GM21515 (cell line): Measurements from ENCODE around the gene NHS.
"Not testable (repeated sequence)": the region's sequence is repeated elsewhere in the genome, so short reads cannot be mapped to it uniquely, and the experiment has no call there.

ENCODE experiments used
- ATAC-seq: cut with Tn5 transposase; IDR thresholded peaks from one replicate; pipeline ENCODE4 v1.9.1; 2021; ENCODE audit not compliant: unreplicated experiment

The NHS gene

GRCh38 chrX:17544821-17545220 lies 169.8 kb downstream of the NHS start:
- no peak for ATAC-seq

GRCh38 chrX:17546356-17546755 lies 171.4 kb downstream of the NHS start:
- no peak for ATAC-seq

- peak; percentile 61 for ATAC-seq
Observed at GRCh38 chrX:17547658-17548057, 172.7 kb downstream of the NHS start.

GRCh38 chrX:17549107-17549651 lies 174.2 kb downstream of the NHS start:
- no peak for ATAC-seq

GRCh38 chrX:17550011-17550410 lies 175.0 kb downstream of the NHS start:
- no peak for ATAC-seq

GRCh38 chrX:17552044-17552650 lies 177.1 kb downstream of the NHS start:
- ATAC-seq = no peak

GRCh38 chrX:17553469-17553868 lies 178.5 kb downstream of the NHS start:
- no peak for ATAC-seq

- no peak for ATAC-seq
Observed at GRCh38 chrX:17553961-17554482, 179.0 kb downstream of the NHS start.

GRCh38 chrX:17554914-17555313 lies 179.9 kb downstream of the NHS start:
- no peak for ATAC-seq

GRCh38 chrX:17555846-17556245 lies 180.8 kb downstream of the NHS start:
- no peak for ATAC-seq

- no peak for ATAC-seq
Observed at GRCh38 chrX:17559728-17560379, 184.9 kb downstream of the NHS start.

GRCh38 chrX:17560385-17560784 lies 185.4 kb downstream of the NHS start:
- ATAC-seq = no peak

GRCh38 chrX:17563076-17563475 lies 188.1 kb downstream of the NHS start:
- ATAC-seq = no peak

- ATAC-seq = no peak
Observed at GRCh38 chrX:17563515-17563914, 188.5 kb downstream of the NHS start.

- no peak for ATAC-seq
Observed at GRCh38 chrX:17564689-17565409, 189.8 kb downstream of the NHS start.

- ATAC-seq = no peak
Observed at GRCh38 chrX:17566740-17567139, 191.7 kb downstream of the NHS start.

GRCh38 chrX:17567187-17567586 lies 192.2 kb downstream of the NHS start:
- no peak for ATAC-seq

GRCh38 chrX:17567821-17568220 lies 192.8 kb downstream of the NHS start:
- no peak for ATAC-seq

- not testable (repeated sequence) for ATAC-seq
Observed at GRCh38 chrX:17568804-17569203, 193.8 kb downstream of the NHS start.

GRCh38 chrX:17579026-17579425 lies 204.0 kb downstream of the NHS start:
- no peak for ATAC-seq

- no peak for ATAC-seq
Observed at GRCh38 chrX:17580539-17581152, 205.6 kb downstream of the NHS start.
